GM23248 (cell line): ENCODE results near the gene WNT7B. TPM values are rescaled to one million over a fixed set of nuclear protein-coding genes. Genes with fewer than 3 reads are reported as not detected.

Experiments used
- DNase-seq: peaks from one replicate; pipeline ENCODE4 v3.0.0-alpha.2; 2015
- H2AFZ ChIP-seq: fragments of 200-600 bp; sonication (generic); 2 replicates; pipeline ENCODE4 v1.6.1; 2016; ENCODE audit warnings: antibody characterized with exemption
- H3F3A ChIP-seq: fragments of 200-600 bp; sonication (generic); 2 replicates; pipeline ENCODE4 v1.6.1; 2016; ENCODE audit warnings: mild to moderate bottlenecking, antibody characterized with exemption, mixed run types; ENCODE audit not compliant: insufficient read depth
- H3K27ac ChIP-seq: fragments of 200-600 bp; sonication (generic); 2 replicates; pipeline ENCODE4 v1.5.1; 2016; ENCODE audit warnings: mild to moderate bottlenecking
- H3K27me3 ChIP-seq: fragments of 200-600 bp; sonication (generic); replicated peaks from 2 replicates; pipeline ENCODE4 v1.6.1; 2016; ENCODE audit warnings: mild to moderate bottlenecking; ENCODE audit not compliant: insufficient read depth
- H3K36me3 ChIP-seq: fragments of 200-600 bp; sonication (generic); 2 replicates; pipeline ENCODE4 v1.6.1; 2016; ENCODE audit warnings: low read depth, mild to moderate bottlenecking
- H3K4me1 ChIP-seq: fragments of 200-600 bp; sonication (generic); 2 replicates; pipeline ENCODE4 v1.6.1; 2016; ENCODE audit warnings: mild to moderate bottlenecking; ENCODE audit not compliant: insufficient read depth
- H3K4me2 ChIP-seq: fragments of 200-600 bp; sonication (generic); one replicate; pipeline ENCODE4 v1.6.1; 2016; ENCODE audit warnings: mild to moderate bottlenecking; ENCODE audit not compliant: unreplicated experiment
- H3K4me3 ChIP-seq: fragments of 200-600 bp; sonication (generic); 2 replicates; pipeline ENCODE4 v1.5.1; 2016; ENCODE audit warnings: mild to moderate bottlenecking
- H3K79me2 ChIP-seq: fragments of 200-600 bp; sonication (generic); 2 replicates; pipeline ENCODE4 v1.6.1; 2016; ENCODE audit warnings: mild to moderate bottlenecking; ENCODE audit not compliant: insufficient read depth
- H3K9ac ChIP-seq: fragments of 200-600 bp; sonication (generic); 2 replicates; pipeline ENCODE4 v1.6.1; 2016; ENCODE audit warnings: mild to moderate bottlenecking
- H3K9me2 ChIP-seq: fragments of 200-600 bp; sonication (generic); 2 replicates; pipeline ENCODE4 v1.6.1; 2016; ENCODE audit warnings: mixed run types, mild to moderate bottlenecking, moderate library complexity; ENCODE audit not compliant: insufficient read depth
- H3K9me3 ChIP-seq: fragments of 200-600 bp; sonication (generic); one replicate; pipeline ENCODE4 v1.6.1; 2017; ENCODE audit warnings: low read depth
- H4K20me1 ChIP-seq: fragments of 200-600 bp; sonication (generic); 2 replicates; pipeline ENCODE4 v1.6.0; 2016; ENCODE audit not compliant: insufficient read depth
- EZH2 ChIP-seq: fragments of 200-600 bp; sonication (generic); IDR thresholded peaks from 2 replicates; pipeline ENCODE4 v1.6.1; 2018; ENCODE audit warnings: antibody characterized with exemption, mild to moderate bottlenecking; ENCODE audit not compliant: insufficient read depth, poor library complexity, severe bottlenecking
- EZH2phosphoT487 ChIP-seq: fragments of 200-600 bp; sonication (generic); IDR thresholded peaks from 2 replicates; pipeline ENCODE4 v1.6.1; 2018; ENCODE audit warnings: antibody characterized with exemption, moderate library complexity, mild to moderate bottlenecking, low read depth; ENCODE audit not compliant: insufficient read depth
- WGBS, 2 experiments: methylation state at CpG; one replicate each; pipeline ENCODE4 v1.1.6; 2015 to 2017; ENCODE audit warnings: low lambda C conversion rate in 2 of 2, low coverage in 1 of 2; ENCODE audit errors: missing lambda C conversion rate in 2 of 2; 5-methylcytosine and 5-hydroxymethylcytosine counted together
- in situ Hi-C: fragments of 300-500 bp; cut with MboI; formaldehyde crosslinking; loops from 2 replicates; pipeline ENCODE4 v1.15.0; 2020
- polyA plus RNA-seq: library from polyadenylated mRNA; unstranded; fragments of >200 nt; fragmentation: Nextera tagmentation; extraction: Ambion mirVana; gene quantifications from 2 replicates; pipeline ENCODE4 v1.2.1, GENCODE V29; 2016
- total RNA-seq: library from RNA; depleted of rRNA; stranded (reverse); fragments of >200 nt; shearing (Covaris generic); gene quantifications from 2 replicates; pipeline ENCODE4 v1.2.3, GENCODE V29; 2014

Gene WNT7B
- total and polyA plus RNA-seq, 2 experiments from 2014 or later, result not detected

- peaks cover 10% of the 10 kb centered on the region for H3F3A ChIP-seq
- no peak overlapping the region for H3K4me3 ChIP-seq
- H3K9ac ChIP-seq, result 0 out of 2 replicates have a peak overlapping the region, but pooled peaks have one; percentile 88
- in situ Hi-C loops, result loop anchor here (10.0 kb wide), 1 partner anchor 76 kb away; no protein-coding TSS in a partner anchor
- TF ChIP-seq EZH2 (no peak), EZH2phosphoT487 (no peak)
- H3K4me1 ChIP-seq, result peaks cover 36% of the 10 kb centered on the region
- H2AFZ ChIP-seq, result no peak overlapping the region
- no peaks in the 10 kb centered on the region for H3K9me2 ChIP-seq
- H3K36me3 ChIP-seq, result no peaks in the 10 kb centered on the region
- H3K9me3 ChIP-seq, result no peaks in the 10 kb centered on the region
- WGBS, 2 experiments, result 93 to 96% methylated on average over 9 of the region's 9 CpGs
- H3K4me2 ChIP-seq, result no peak overlapping the region
- H4K20me1 ChIP-seq, result no peaks in the 10 kb centered on the region
- H3K27me3 ChIP-seq, result no peaks in the 10 kb centered on the region
- peaks cover 45% of the 10 kb centered on the region for H3K79me2 ChIP-seq
- peak overlapping the region; percentile 97 for H3K27ac ChIP-seq
- DNase-seq, result no peak
These were observed 32.1 kb upstream of the WNT7B start for GRCh38 chr22:46008836-46009596.

DNA sequence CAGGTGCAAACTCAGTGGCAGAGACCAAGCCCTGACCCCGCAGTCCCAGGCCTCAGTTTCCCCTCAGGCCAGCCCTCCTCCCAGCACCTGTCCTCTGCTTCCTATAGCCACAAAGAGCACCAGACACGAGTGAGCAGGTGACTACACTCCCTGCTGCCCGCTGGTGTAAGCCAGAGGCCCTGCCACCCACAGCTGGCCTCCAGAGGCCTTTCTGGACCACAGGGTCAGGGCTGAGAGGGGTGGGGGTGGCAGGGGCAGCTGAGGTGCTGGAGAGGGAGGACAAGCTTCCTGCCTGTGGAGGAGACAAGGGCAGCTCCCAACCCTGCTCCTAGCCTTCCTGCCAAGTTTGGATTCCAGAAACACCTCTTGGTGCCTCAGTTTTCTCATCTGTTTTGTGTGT, 31.3 kb upstream of the WNT7B start:
- WGBS, 2 experiments, result 14 to 28% methylated on average over 3 of the region's 3 CpGs
- Histone ChIP-seq H4K20me1 (no peaks in the 10 kb centered on the region), H2AFZ (no peak overlapping the region), H3K36me3 (no peaks in the 10 kb centered on the region), H3F3A (peaks cover 10% of the 10 kb centered on the region), H3K9me2 (no peaks in the 10 kb centered on the region), H3K4me1 (peaks cover 41% of the 10 kb centered on the region), H3K27me3 (no peaks in the 10 kb centered on the region), H3K9me3 (no peaks in the 10 kb centered on the region), H3K4me2 (peak overlapping the region; percentile 30), H3K27ac (peak overlapping the region; percentile 97), H3K9ac (peak overlapping the region; percentile 88), H3K79me2 (peaks cover 45% of the 10 kb centered on the region), H3K4me3 (no peak overlapping the region)
- no peak for TF ChIP-seq EZH2
- DNase-seq, result peak; percentile 51
- in situ Hi-C loops, result loop anchor here (10.0 kb wide), 1 partner anchor 77 kb away; no protein-coding TSS in a partner anchor

- TF ChIP-seq EZH2 (no peak), EZH2phosphoT487 (no peak)
- H3K27me3 ChIP-seq, result no peaks in the 10 kb centered on the region
- H3K9me2 ChIP-seq, result no peaks in the 10 kb centered on the region
- H3K9me3 ChIP-seq, result no peaks in the 10 kb centered on the region
- no peaks in the 10 kb centered on the region for H4K20me1 ChIP-seq
- H2AFZ ChIP-seq, result no peak overlapping the region
- in situ Hi-C loops, result loop anchor here (10.0 kb wide), 1 partner anchor 77 kb away; no protein-coding TSS in a partner anchor
- H3K27ac ChIP-seq, result peak overlapping the region; percentile 97
- peaks cover 41% of the 10 kb centered on the region for H3K79me2 ChIP-seq
- H3K36me3 ChIP-seq, result no peaks in the 10 kb centered on the region
- peak; percentile 98 for DNase-seq
- peaks cover 42% of the 10 kb centered on the region for H3K4me1 ChIP-seq
- H3K4me3 ChIP-seq, result peak overlapping the region; percentile 58
- H3K4me2 ChIP-seq, result peak overlapping the region; percentile 83
- H3K9ac ChIP-seq, result peak overlapping the region; percentile 88
- H3F3A ChIP-seq, result peaks cover 10% of the 10 kb centered on the region
- 4 to 6% methylated on average over 20 to 25 of the region's 25 CpGs for WGBS, 2 experiments
These were observed 30.9 kb upstream of the WNT7B start for GRCh38 chr22:46007848-46008261.

- in situ Hi-C loops, result loop anchor here (10.0 kb wide), 1 partner anchor 78 kb away; no protein-coding TSS in a partner anchor
- WGBS, 2 experiments, result 2% methylated on average over 30 to 32 of the region's 36 CpGs
These were observed 30.3 kb upstream of the WNT7B start for GRCh38 chr22:46007003-46007847.

More at GRCh38 chr22:46007003-46007847, 30.3 kb upstream of the WNT7B start:
- peaks cover 10% of the 10 kb centered on the region for H3F3A ChIP-seq
- no peaks in the 10 kb centered on the region for H3K27me3 ChIP-seq
- H3K9ac ChIP-seq, result peak overlapping the region; percentile 88
- peak; percentile 93 for DNase-seq
- no peaks in the 10 kb centered on the region for H3K9me2 ChIP-seq
- peak overlapping the region; percentile 58 for H3K4me3 ChIP-seq
- TF ChIP-seq EZH2 (no peak), EZH2phosphoT487 (no peak)
- H3K27ac ChIP-seq, result peak overlapping the region; percentile 97
- H3K9me3 ChIP-seq, result no peaks in the 10 kb centered on the region
- H3K4me2 ChIP-seq, result peak overlapping the region; percentile 83
- H3K36me3 ChIP-seq, result no peaks in the 10 kb centered on the region
- peaks cover 37% of the 10 kb centered on the region for H3K79me2 ChIP-seq
- no peak overlapping the region for H2AFZ ChIP-seq
- H4K20me1 ChIP-seq, result no peaks in the 10 kb centered on the region
- peaks cover 47% of the 10 kb centered on the region for H3K4me1 ChIP-seq
